ENCODE measurements around the gene OR10H3.
"Not testable (repeated sequence)": the region's sequence is repeated elsewhere in the genome, so short reads cannot be mapped to it uniquely, and the experiment has no call there.

Gene OR10H3

GRCh38 chr19:15779756-15780476, 42.1 kb downstream of the OR10H3 start:
- DNase-seq (ENCODE audit: low read depth in 2 of 2): no peak

DNA sequence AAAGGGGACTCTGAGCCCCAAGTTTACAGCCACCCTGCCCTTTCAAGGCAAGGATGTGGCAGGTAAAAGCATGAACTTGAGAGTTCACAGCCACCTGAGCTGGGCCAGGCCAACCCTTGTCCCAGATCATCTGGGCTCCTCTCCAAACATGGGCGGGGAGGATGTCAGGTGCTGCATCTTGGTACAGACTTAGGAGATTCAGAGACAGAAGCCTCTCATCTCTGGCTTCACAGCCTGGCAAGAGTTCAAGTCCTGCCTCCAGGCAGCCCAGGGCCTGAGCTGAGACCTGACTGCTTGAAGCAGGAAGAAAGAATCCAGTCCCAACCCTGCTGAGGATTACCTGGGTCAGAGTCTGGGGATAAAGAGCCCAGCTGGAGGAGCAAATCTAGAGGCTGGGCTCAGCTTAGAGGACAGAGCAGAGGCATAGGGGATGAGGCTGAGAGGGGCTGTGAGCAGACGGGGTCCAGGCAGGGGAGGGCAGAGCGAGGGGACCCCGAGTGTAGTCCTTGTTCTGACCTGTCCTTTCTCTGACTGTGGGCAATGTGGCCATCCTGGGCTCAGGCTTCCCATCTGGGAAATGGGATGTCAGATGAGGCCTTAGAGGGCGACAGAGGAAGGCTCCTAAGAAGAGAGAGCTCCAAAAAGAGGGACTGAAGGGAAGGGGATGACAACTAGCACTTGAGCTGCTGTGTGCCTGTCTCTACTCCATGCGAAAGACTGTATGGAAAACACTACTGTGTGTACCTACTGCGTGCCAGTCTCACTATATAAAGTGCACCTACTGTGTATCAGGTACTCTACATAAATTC, 43.0 kb downstream of the OR10H3 start:
- DNase-seq (ENCODE audit: low read depth in 2 of 2): no peak

DNA sequence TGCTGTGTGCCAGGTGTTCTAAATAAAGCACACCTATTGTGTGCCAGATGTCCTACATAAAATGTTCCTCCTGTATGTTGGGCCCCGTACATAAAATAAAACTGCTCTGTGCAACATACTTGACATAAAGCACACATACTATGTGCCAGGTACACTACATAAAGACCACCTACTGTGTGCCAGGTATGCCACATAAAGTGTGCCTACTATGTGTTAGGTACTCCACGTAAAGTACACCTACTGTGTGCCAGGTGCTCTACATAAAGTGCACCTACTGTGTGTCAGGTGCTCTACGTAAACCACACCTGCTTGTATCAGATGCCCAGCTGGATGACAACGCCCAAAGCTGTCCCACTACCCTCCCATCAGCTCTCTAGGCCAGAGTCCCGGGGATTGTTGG, 43.9 kb downstream of the OR10H3 start:
- no peak for DNase-seq (ENCODE audit: low read depth in 2 of 2)

DNA sequence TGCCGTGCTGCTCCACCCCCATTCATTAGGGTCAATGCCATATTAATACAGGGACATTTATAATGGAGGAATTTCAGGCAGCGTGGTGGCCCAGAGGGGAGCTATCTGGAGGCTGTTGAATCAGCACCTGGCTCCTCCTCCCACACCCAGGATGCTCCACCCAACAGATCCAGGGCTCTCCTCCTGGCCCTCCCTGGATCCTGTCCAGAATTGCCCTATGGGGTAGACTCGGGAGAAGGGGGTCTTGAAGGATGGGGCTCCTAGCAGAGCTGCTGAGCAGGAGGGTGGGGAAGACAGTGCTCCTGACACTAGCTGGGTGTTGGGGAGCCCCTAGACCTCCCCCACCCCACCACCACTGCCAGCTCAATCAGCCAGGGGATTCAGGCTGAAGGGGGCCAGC, 44.4 kb downstream of the OR10H3 start:
- no peak for DNase-seq (ENCODE audit: low read depth in 2 of 2)

DNA sequence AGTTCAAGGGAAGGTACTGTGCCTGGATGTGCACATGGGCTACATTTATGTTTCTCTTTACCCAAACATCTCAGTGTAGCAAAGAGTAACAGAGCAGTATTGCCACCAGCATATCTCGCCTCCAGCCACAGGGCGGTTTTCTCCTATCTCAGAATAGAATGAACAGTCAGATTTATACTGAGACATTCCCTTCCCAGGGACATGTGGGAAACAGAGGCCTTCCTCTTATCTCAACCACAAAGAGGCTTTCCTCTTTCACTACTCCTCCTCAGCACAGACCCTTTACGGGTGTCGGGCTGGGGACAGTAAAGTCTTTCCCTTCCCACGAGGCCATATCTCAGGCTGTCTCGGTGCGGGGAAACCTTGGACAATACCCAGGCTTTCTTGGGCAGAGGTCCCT, 45.1 kb downstream of the OR10H3 start:
- not testable (repeated sequence) for DNase-seq (ENCODE audit: low read depth in 2 of 2)

DNA sequence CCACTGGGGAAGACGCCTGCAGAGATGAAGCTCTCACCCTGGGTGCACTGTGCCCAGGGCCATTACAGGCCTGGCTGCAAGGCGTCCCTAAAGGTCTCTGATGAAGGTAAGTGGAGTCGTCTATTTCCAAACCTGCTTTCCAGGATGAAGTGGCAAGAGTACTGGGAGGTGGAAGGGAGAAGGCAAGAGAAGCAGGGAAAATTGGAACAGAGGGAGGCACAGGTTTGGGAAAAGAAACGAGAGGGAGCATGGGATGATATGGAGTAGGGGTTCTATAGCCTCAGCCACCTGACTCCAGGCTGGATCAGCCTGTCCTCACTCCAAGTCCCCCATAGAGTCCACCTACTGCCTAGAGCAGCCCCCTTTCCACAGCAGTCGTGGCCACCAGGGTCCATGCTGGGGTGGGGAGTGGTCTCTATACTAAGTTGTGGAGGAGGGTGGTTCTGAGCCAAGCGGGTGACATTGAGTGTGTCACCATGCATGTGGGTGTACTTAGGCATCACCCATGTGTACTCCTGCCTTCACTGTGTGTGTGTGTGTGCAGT, 49.9 kb downstream of the OR10H3 start, which contains the start of gene OR10H5:
OR10H5 (plus strand) TSS at position 51 of the 545 bp plus-strand sequence. CDS start 6,388 bp downstream, outside the sequence.
- no peak for DNase-seq (ENCODE audit: low read depth in 2 of 2)

DNA sequence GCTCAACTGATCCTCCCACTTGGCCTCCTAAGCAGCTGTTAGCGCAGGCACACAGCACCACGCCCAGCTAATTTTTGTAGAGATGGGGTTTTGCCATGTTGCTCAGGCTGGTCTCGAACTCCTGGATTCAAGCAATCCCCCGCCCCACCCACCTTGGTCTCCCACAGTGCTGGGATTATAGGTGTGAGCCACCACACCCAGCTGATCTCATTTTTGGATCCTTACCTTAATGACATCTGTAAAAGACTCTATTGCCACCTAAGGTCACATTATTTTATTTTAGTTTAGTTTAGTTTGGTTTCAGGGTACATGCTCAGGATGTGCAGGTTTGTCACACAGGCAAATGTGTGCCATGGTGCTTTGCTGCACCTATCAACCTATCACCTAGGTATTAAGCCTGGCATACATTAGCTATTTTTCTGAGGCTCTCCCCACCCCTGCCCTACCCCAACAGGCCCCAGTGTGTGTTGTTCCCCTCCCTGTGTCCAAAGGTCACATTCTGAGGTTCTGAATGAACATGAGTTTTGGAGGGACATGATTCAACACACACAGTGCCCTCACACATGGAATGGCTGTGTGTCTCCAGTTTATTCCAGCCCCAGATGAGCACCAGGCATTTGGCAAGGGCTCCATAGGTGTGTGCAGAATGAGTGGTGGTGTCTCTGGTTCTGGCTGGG, 50.9 kb downstream of the OR10H3 start:
- DNase-seq (ENCODE audit: low read depth in 2 of 2): no peak

GRCh38 chr19:15790096-15790495, 52.3 kb downstream of the OR10H3 start:
- DNase-seq (ENCODE audit: low read depth in 2 of 2): no peak

All from stimulated activated CD8-positive, alpha-beta memory T cell treated with anti-CD3 and anti-CD28 coated beads, Interleukin-15, amount 100 ng/mL, for 4 hours (primary cell).